Mesendoderm (in vitro differentiated cells): ENCODE results near the gene ELL3.

Experiments used
- DNase-seq: peaks from one replicate; pipeline ENCODE4 v3.0.0; 2013
- H2AK5ac ChIP-seq: 2 replicates; pipeline ENCODE4 v1.6.1; 2013; ENCODE audit warnings: low read length, inconsistent platforms
- H2BK120ac ChIP-seq: 2 replicates; pipeline ENCODE4 v1.6.1; 2013; ENCODE audit warnings: low read depth, mild to moderate bottlenecking, low read length, moderate library complexity, mixed read lengths
- H2BK15ac ChIP-seq: replicated peaks from 2 replicates; pipeline ENCODE4 v1.6.1; 2013; ENCODE audit warnings: low read depth, mild to moderate bottlenecking, moderate library complexity
- H2BK5ac ChIP-seq: 2 replicates; pipeline ENCODE4 v1.6.1; 2013; ENCODE audit warnings: low read length, inconsistent platforms
- H3K18ac ChIP-seq: 2 replicates; pipeline ENCODE4 v1.6.1; 2013; ENCODE audit warnings: mild to moderate bottlenecking, low read length, mixed read lengths
- H3K23ac ChIP-seq: one replicate; pipeline ENCODE4 v1.6.1; 2013; ENCODE audit warnings: low read length
- H3K27ac ChIP-seq: 2 replicates; pipeline ENCODE4 v1.5.1; 2013; ENCODE audit warnings: low read depth, mild to moderate bottlenecking, inconsistent platforms, low read length, moderate library complexity
- H3K27me3 ChIP-seq: 2 replicates; pipeline ENCODE4 v1.6.1; 2013; ENCODE audit warnings: low read length, control low read depth, mild to moderate bottlenecking, inconsistent platforms; ENCODE audit not compliant: insufficient read depth, poor library complexity
- H3K36me3 ChIP-seq: 2 replicates; pipeline ENCODE4 v1.6.1; 2013; ENCODE audit warnings: low read length, inconsistent platforms; ENCODE audit not compliant: control insufficient read depth, insufficient read depth
- H3K4ac ChIP-seq: one replicate; pipeline ENCODE4 v1.6.1; 2013; ENCODE audit warnings: low read depth, mild to moderate bottlenecking, low read length, moderate library complexity
- H3K4me1 ChIP-seq: 2 replicates; pipeline ENCODE4 v1.6.1; 2013; ENCODE audit warnings: low read depth, low read length, inconsistent platforms; ENCODE audit not compliant: control insufficient read depth
- H3K4me2 ChIP-seq: 2 replicates; pipeline ENCODE4 v1.6.1; 2013; ENCODE audit warnings: low read length
- H3K4me3 ChIP-seq: 2 replicates; pipeline ENCODE4 v1.5.1; 2013; ENCODE audit warnings: mild to moderate bottlenecking, low read length
- H3K56ac ChIP-seq: one replicate; pipeline ENCODE4 v1.6.1; 2013; ENCODE audit warnings: low read length
- H3K79me1 ChIP-seq: 2 replicates; pipeline ENCODE4 v1.6.1; 2013; ENCODE audit warnings: low read length, inconsistent platforms
- H3K79me2 ChIP-seq: 2 replicates; pipeline ENCODE4 v1.6.1; 2013; ENCODE audit warnings: mild to moderate bottlenecking, low read length; ENCODE audit not compliant: control insufficient read depth, insufficient read depth
- H3K9ac ChIP-seq: 2 replicates; pipeline ENCODE4 v1.6.1; 2013; ENCODE audit warnings: low read length, inconsistent platforms
- H4K5ac ChIP-seq: one replicate; pipeline ENCODE4 v1.6.1; 2013; ENCODE audit warnings: low read length
- H4K8ac ChIP-seq: one replicate; pipeline ENCODE4 v1.6.1; 2013; ENCODE audit warnings: low read depth, mild to moderate bottlenecking, control low read depth, low read length, moderate library complexity
- WGBS: extraction: QIAGEN DNeasy Blood & Tissue Kit; methylation state at CpG from one replicate; pipeline ENCODE4 v1.1.7; 2013; ENCODE audit warnings: low lambda C conversion rate, missing lambda C conversion rate; ENCODE audit not compliant: insufficient coverage; ENCODE audit errors: extremely low coverage; 5-methylcytosine and 5-hydroxymethylcytosine counted together

Gene ELL3

GRCh38 chr15:43779016-43779415 lies 2.2 kb upstream of the ELL3 start:
- H3K4me2 ChIP-seq: no peak overlapping the region
- H3K27me3 ChIP-seq: no peaks in the 10 kb centered on the region
- H3K79me2 ChIP-seq: no peaks in the 10 kb centered on the region
- no peak overlapping the region for H2BK15ac ChIP-seq
- peaks cover 7% of the 10 kb centered on the region for H3K4me1 ChIP-seq
- WGBS: no CpG with 5 or more reads among the region's 1 CpG
- H3K36me3 ChIP-seq: no peaks in the 10 kb centered on the region
- no peak overlapping the region for H3K27ac ChIP-seq
- no peak overlapping the region for H2BK5ac ChIP-seq
- H3K18ac ChIP-seq: no peak overlapping the region
- H4K8ac ChIP-seq: no peak overlapping the region
- DNase-seq: no peak
- no peak overlapping the region for H3K9ac ChIP-seq
- H2AK5ac ChIP-seq: no peak overlapping the region
- no peaks in the 10 kb centered on the region for H3K79me1 ChIP-seq
- H3K4ac ChIP-seq: no peak overlapping the region
- H4K5ac ChIP-seq: no peak overlapping the region
- H3K23ac ChIP-seq: no peak overlapping the region
- no peak overlapping the region for H3K4me3 ChIP-seq
- no peak overlapping the region for H2BK120ac ChIP-seq
- H3K56ac ChIP-seq: no peak overlapping the region

- H3K4me3 ChIP-seq: peak overlapping the region; percentile 47
- peak overlapping the region; percentile 89 for H3K56ac ChIP-seq
- no peaks in the 10 kb centered on the region for H3K36me3 ChIP-seq
- H2AK5ac ChIP-seq: no peak overlapping the region
- no peaks in the 10 kb centered on the region for H3K27me3 ChIP-seq
- H2BK5ac ChIP-seq: no peak overlapping the region
- 100% methylated on average over 2 of the region's 31 CpGs for WGBS
- H3K27ac ChIP-seq: no peak overlapping the region
- peak overlapping the region; percentile 93 for H3K4me2 ChIP-seq
- no peaks in the 10 kb centered on the region for H3K79me1 ChIP-seq
- H2BK120ac ChIP-seq: no peak overlapping the region
- H4K8ac ChIP-seq: no peak overlapping the region
- H3K4me1 ChIP-seq: peaks cover 7% of the 10 kb centered on the region
- DNase-seq: peak; percentile 78
- H3K23ac ChIP-seq: no peak overlapping the region
- H3K18ac ChIP-seq: no peak overlapping the region
- H3K9ac ChIP-seq: peak overlapping the region; percentile 78
- no peak overlapping the region for H2BK15ac ChIP-seq
- no peak overlapping the region for H3K4ac ChIP-seq
- H4K5ac ChIP-seq: no peak overlapping the region
- no peaks in the 10 kb centered on the region for H3K79me2 ChIP-seq
These were observed 625 bp upstream of the ELL3 start for GRCh38 chr15:43777267-43777914.

GRCh38 chr15:43776101-43776717 lies 557 bp downstream of the ELL3 start:
- Histone ChIP-seq H3K18ac (no peak overlapping the region), H3K27ac (no peak overlapping the region), H3K79me2 (no peaks in the 10 kb centered on the region), H3K4me2 (peak overlapping the region; percentile 25), H3K4me3 (peak overlapping the region; percentile 1), H2BK15ac (no peak overlapping the region), H4K5ac (no peak overlapping the region), H3K79me1 (no peaks in the 10 kb centered on the region), H3K9ac (peak overlapping the region; percentile 39), H2AK5ac (no peak overlapping the region), H3K4me1 (peaks cover 7% of the 10 kb centered on the region), H3K36me3 (peaks cover 5% of the 10 kb centered on the region), H3K27me3 (no peaks in the 10 kb centered on the region), H4K8ac (no peak overlapping the region), H3K56ac (peak overlapping the region; percentile 56), H2BK5ac (no peak overlapping the region), H3K23ac (peak overlapping the region; percentile 1), H2BK120ac (no peak overlapping the region), H3K4ac (no peak overlapping the region)
- no CpG with 5 or more reads among the region's 35 CpGs for WGBS
- peak; percentile 63 for DNase-seq

GRCh38 chr15:43775411-43775965 lies 1.3 kb downstream of the ELL3 start:
- H3K36me3 ChIP-seq: peaks cover 7% of the 10 kb centered on the region
- peak; percentile 92 for DNase-seq
- H4K8ac ChIP-seq: no peak overlapping the region
- H2BK120ac ChIP-seq: no peak overlapping the region
- no peak overlapping the region for H3K4me3 ChIP-seq
- peaks cover 7% of the 10 kb centered on the region for H3K4me1 ChIP-seq
- no peak overlapping the region for H3K23ac ChIP-seq
- H2BK15ac ChIP-seq: no peak overlapping the region
- no peak overlapping the region for H3K27ac ChIP-seq
- H3K18ac ChIP-seq: no peak overlapping the region
- H3K79me2 ChIP-seq: no peaks in the 10 kb centered on the region
- no peak overlapping the region for H3K4ac ChIP-seq
- H3K9ac ChIP-seq: no peak overlapping the region
- no peaks in the 10 kb centered on the region for H3K27me3 ChIP-seq
- WGBS: no CpG with 5 or more reads among the region's 1 CpG
- H3K56ac ChIP-seq: no peak overlapping the region
- peak overlapping the region; percentile 25 for H3K4me2 ChIP-seq
- H2BK5ac ChIP-seq: no peak overlapping the region
- no peaks in the 10 kb centered on the region for H3K79me1 ChIP-seq
- no peak overlapping the region for H2AK5ac ChIP-seq
- H4K5ac ChIP-seq: no peak overlapping the region

GRCh38 chr15:43774062-43774461 lies 2.7 kb downstream of the ELL3 start:
- Histone ChIP-seq H3K4me1 (peaks cover 6% of the 10 kb centered on the region), H3K4ac (no peak overlapping the region), H3K27me3 (no peaks in the 10 kb centered on the region), H3K9ac (no peak overlapping the region), H3K79me1 (no peaks in the 10 kb centered on the region), H3K27ac (no peak overlapping the region), H4K5ac (no peak overlapping the region), H3K18ac (no peak overlapping the region), H2BK120ac (no peak overlapping the region), H3K36me3 (peaks cover 11% of the 10 kb centered on the region), H4K8ac (no peak overlapping the region), H2BK5ac (no peak overlapping the region), H2BK15ac (no peak overlapping the region), H3K4me3 (no peak overlapping the region), H3K56ac (no peak overlapping the region), H3K79me2 (no peaks in the 10 kb centered on the region), H2AK5ac (no peak overlapping the region), H3K23ac (no peak overlapping the region), H3K4me2 (no peak overlapping the region)
- WGBS: no CpG with 5 or more reads among the region's 4 CpGs
- no peak for DNase-seq
